Stimulated activated CD8-positive, alpha-beta memory T cell treated with anti-CD3 and anti-CD28 coated beads, Interleukin-15, amount 100 ng/mL, for 24 hours (primary cell): ENCODE data around the gene MPV17L.
"Not testable (repeated sequence)": the region's sequence is repeated elsewhere in the genome, so short reads cannot be mapped to it uniquely, and the experiment has no call there.

Experiments
- DNase-seq: peaks from one replicate; pipeline ENCODE4 v3.0.0-alpha.2; 2020; ENCODE audit warnings: low read depth

MPV17L gene

DNA sequence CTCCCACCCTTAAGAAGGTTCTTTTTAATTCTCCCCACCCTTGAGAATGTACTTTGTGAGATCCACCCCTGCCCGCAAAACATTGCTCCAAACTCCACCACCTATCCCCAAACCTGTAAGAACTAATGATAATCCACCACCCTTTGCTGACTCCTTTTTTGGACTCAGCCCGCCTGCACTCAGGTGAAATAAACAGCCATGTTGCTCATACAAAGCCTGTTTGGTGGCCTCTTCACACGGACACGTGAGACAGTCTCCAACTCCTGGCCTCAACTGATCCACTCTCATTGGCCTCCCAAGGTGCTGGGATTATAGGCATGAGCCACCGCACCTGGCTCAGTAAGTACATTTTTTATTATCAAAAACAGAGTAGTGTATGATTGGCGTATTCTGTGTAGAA is 13.9 kb downstream of the MPV17L start:
- not testable (repeated sequence) for DNase-seq

DNA sequence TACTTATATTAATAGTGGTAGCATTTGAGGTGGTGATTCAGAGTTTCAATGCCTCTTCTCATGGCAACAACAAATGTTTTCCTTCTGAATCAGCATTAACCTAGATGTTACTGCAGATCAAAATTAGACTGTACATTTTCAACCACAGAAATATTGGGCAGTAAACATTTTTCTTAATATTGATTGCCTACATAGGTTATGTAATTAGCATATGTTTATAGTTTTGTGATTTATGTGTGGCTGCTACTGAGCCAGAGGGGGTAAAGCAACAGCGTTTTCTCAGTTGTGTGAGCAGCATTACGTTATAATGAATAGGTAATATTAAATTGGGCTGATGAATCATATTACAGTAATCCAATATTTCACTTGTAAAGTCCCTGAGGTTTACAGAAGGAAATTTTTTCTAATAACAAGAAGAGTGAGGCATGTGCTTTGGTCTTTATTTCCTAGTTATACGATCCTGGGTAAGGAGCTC is 20.0 kb downstream of the MPV17L start:
- DNase-seq, result no peak

DNA sequence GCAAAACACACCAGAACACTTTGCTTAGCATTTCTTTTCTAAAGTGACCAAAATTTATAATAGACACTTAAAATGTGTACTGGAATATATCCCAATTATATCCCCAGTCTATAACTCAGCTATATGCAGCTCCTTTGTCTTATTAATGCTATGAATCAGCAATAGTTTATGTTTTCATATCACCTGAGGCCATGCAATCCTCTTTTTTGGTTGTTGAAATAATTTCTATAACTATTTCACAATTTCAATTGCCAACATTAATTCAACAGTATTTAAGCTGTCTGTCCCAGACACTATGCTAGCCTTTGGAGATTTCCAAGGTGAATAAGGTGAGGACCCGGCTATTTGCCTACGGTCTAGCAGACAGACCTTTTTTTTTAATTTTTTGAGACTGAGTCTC is 21.6 kb downstream of the MPV17L start:
- no peak for DNase-seq

DNA sequence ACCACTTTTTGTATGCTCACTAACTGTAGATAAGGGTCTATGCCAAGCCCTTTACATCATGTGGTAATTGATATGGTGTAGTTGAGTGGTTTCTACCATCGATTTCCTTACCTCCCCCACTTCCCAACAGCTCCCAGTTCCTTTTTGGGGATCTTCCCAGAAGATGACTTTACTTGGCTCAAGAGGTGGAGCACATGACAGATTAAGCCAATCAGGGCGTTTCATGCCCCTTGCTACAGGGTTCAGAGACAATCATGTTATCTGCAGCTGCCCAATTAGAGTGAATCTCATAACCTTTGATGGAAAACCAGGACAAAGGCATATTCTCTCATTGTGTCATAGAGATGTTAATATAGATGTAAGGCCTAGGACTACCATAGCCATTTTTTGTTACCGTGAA is 22.7 kb downstream of the MPV17L start:
- DNase-seq, result no peak

DNA sequence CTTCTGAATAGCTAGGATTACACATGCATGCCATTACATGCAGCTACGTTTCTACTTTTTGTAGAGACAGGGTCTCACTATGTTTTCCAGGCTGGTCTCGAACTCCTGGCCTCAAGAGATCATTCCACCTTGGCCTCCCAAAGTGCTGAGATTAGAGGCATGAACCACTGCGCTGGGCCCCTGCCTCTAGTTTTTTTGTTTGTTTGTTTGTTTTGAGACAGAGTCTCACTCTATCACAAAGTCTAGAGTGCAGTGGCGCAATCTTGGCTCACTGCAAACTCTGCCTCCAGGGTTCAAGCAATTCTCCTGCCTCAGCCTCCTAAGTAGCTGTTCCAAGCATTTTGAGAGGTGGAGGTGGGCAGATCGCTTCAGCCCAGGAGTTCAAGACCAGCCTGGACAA is 26.1 kb downstream of the MPV17L start:
- DNase-seq, result not testable (repeated sequence)

DNA sequence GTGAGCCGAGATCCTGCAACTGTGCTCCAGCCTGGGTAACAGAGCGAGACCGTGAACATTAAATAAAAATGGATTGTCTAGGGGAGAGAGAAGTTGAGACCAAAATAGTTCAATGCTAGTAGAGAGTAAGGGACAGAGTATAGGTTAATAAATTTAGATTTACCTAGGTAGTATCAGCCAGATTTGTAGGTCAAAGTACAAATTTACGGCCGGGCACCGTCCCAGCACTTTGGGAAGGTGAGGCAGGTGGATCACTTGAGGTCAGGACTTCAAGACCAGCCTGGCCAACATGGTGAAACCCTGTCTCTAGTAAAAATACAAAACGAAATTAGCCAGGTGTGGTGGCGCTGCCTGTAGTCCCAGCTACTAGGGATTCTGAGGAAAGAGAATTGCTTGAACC is 26.7 kb downstream of the MPV17L start:
- no peak for DNase-seq

DNA sequence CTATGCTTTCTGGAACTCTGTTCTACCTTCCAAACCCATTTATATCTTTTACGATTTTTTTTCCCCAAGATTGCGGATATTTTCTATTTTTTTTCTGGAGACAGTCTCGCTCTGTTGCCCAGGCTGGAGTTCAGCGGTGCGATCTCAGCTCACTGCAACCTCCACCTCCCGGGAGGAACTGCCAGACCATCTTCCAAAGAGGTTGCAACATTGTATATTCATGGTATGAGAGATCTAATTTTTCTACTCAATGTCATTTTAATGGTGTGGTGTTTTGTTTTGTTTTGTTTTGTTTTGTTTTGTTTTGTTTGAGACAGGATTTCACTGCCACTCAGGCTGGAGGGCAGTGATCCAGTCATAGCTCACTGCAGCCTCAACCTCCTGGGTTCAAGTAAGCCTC is 30.3 kb downstream of the MPV17L start:
- no peak for DNase-seq

DNA sequence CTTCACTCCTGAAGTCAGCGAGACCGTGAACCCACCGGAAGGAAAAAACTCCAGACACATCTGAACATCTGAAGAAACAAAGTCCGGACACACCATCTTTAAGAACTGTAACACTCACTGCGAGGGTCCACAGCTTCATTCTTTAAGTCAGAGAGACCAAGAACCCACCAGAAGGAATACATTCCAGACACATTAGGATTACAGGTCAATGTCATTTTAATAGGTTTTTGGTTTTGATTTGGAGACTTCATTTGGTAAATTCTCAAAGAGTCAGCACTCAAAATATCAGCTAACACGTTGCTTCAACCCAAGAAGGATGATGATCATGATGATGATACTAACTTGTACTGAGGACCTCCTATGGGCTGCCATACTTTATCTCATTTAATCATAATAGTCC is 31.2 kb downstream of the MPV17L start:
- DNase-seq, result no peak

DNA sequence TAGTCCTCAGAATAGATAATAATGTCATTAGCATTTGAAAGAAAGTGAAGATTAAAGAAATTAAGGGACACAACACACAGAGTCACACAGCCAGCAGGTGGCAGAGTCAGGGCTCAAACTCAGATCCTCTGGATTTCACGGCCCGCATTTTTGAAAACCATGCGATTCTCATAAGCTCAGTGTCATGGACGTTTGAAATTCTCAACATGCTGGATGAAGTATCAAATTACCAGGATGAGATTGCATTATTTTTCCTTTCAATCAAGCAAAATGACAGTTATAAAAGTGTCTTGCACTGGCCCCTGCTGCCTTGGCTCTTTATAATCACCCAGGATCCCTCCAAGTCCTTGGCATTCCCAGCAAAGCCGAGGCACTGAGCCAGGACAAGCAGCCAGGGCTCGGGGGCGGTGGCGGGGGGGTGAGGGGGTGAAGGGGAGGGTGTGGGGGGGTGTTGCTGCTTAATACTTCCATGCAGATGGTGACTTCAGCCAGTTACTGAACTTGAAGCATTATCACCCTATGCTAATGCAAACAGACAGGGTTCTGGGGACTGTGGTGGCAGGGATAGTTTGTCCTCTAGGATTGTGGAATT is 32.2 kb downstream of the MPV17L start:
- DNase-seq, result peak; percentile 10

DNA sequence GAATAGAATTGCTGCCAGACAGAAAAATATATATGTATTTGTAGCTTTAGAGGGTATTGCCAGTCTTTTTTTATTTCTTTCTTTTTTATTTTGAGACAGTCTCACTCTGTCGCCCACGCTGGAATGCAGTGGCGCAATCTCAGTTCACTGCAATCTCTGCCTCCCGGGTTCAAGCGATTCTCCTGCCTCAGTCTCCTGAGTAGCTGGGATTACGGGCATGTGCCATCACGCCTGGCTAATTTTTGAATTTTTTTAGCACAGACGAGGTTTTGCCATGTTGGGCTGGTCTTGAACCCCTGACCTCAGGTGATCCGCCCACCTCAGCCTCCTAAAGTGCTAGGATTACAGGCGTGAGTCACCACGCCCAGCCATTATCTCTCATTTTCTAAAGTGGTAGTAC is 35.3 kb downstream of the MPV17L start:
- not testable (repeated sequence) for DNase-seq

DNA sequence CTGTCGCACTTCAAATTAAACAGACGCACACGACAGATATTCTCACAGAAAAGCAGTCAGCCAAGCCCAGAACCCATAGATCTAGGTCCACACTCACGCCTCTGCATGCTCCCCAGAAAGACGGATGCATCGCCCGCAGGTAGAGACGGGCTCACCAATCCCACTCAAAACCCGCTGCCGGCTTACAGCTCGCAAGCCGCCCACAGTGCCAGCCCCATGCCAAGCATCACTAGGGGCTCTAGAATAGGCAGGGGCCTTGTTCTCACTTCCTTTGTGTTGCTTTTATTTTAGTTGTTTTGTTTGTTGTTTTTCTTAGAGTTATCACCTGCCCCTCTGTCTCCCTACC is 38.5 kb downstream of the MPV17L start:
- DNase-seq, result no peak

DNA sequence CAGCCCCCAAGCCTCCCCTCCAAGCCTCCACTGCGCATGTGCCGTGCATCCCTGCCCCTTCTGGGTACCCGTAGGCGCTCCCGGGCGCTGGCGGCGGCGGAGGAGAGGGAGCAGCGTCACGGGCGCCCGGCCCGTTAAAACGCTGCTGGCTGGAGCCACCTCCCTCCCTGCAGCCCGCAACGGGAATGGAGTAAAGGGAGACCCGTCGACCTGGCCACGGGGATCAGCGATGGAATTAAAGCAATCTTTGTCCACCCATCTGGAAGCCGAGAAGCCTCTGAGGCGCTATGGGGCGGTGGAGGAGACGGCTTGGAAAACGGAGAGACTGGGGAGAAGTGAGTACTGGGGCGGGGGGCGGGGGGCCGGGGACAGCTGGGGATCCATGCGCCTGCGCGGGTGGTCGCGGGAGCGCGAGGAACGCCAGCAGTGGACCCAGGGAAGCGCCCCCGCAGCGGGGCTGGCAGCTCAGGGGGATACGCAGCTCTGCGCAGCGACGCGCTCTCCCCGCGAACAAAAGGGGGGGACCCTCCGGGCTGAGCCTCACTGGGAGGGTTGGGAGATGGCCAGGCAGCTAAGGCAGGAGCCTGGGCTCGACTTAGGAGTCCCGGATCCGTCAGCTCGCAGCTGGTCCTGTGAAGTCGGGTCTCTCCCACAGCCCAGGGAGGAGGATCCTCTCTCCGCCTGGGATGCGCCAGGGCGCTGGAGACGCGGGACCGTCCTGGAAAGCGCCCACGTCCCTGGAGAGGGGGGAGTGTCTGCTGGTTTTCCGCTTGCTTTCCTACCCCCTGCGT is 39.1 kb downstream of the MPV17L start, which contains the start of gene BMERB1:
Gene BMERB1 (plus strand): TSS at position 164 of the 791 bp plus-strand sequence. CDS start 66 bp downstream, at position 230.
- DNase-seq, result peak; percentile 41

DNA sequence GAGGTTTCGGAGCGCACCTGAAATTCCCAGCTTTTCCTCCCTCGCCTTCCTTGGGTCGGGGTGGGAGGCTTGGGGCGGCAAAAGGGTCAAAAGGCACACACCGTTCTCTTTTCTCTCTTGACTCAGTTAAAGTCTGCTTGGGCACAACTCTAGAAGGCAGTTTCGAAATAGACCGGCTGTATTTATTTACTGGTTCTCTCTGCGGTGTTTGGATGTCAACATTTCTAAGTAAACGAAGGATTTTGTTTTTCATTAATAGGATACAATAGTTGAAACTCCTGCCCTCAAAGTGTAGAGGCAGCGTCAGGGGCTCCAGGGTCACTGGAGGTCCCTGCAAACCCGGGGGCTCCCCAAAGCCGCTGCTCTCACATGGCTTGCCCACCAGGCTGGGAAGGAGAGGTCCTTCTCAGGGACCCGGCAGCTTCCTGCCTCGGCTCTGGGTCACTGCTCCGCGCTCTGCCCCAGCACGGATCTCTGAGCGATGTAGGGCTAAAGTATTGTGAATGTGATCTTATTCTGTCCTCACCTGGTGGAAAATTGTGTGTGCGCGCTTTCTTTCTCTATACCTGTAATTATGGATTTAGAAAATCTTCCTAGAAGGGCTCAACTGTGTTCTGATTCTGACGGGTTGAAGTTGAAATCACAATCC is 39.8 kb downstream of the MPV17L start:
- DNase-seq, result no peak

DNA sequence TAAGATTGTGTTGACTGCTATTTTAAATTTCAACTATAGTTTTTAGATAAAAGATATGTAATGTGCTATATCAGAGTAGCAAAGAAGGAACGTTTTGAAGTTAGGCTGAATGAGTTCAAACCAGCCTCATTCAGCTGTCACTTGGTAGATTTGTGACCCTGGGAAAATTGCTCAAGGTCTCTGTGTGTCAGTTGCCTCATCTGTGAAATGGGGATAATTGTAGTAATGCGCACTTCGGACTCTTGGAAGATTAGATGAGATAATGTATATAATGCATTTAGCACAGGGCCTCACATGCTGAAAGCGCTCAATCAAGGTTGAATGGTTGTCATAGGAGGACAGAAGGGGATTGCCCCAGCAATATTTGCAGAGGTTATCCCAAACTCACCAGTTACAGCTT is 43.5 kb downstream of the MPV17L start:
- no peak for DNase-seq

DNA sequence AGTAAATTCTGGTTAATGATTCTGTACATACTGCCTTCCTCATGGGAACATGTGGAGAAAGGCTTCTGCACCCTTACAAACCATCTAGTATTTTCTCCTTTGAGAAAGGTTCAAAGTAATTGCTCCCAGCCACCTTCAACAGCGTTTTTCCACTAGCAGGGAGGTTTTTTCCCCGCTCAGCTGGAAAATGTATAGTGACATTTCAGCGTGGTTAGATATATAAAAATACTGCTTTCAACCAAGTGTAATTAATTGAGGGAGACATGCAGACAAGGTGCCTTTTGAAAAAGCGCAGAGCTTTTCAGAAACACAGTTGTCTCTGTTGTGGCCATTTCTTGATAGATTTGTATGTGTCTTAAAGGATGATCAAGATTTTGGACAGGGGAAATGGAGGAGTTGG is 44.0 kb downstream of the MPV17L start:
- no peak for DNase-seq

DNA sequence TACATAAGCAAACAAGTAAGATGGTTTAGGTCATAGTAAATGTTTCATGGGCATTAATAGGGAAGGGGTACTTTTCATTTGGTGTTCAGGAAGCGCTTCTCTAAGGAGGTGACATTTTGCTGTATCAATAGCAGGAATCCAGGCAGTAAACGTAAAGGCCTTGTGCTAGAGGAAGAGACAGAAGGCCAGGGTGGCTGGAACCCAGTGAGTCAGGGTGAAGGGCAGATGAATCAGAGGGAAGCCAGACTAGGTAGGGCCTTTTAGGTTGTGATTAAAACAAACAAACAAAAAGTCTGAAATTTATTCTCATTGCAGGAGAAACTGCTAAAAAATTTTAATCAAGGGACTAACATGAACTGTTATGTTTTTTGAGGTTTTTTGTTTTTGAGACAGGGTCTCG is 45.3 kb downstream of the MPV17L start:
- no peak for DNase-seq

DNA sequence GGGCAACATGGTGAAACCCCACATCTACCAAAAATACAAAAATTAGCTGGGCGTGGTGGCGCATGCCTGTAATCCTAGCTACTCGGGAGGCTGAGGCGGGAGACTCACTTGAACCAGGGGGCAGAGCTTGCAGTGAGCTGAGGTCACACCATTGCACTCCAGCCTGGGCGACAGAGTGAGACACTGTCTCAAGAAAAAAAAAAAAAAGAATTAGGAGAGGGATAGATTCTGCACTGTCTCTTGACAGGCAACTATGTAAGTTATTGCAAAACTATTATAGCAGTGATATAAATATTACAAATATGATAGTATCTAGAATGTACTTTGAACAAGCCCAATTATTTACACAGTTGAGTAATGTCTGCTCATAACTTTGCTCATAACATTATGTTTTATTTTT is 46.6 kb downstream of the MPV17L start:
- DNase-seq, result not testable (repeated sequence)

DNA sequence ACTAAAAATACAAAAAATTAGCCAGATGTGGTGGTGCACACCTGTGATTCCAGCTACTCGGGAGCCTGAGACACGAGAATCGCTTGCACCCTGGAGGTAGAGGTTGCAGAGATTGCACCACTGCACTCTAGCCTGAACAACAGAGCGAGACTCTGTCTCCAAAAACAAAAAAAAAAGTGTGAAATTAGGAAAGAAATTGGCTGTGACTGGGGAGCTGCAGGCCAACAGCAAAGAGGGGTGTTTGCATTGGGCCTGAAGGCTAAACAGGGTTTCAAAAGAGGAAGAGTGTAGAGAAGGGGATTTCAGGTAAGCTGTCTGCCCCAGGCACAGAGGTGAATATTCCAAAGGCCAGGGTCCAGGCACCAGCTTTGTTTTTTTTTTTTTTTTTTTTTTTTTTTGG is 48.2 kb downstream of the MPV17L start:
- DNase-seq, result no peak

DNA sequence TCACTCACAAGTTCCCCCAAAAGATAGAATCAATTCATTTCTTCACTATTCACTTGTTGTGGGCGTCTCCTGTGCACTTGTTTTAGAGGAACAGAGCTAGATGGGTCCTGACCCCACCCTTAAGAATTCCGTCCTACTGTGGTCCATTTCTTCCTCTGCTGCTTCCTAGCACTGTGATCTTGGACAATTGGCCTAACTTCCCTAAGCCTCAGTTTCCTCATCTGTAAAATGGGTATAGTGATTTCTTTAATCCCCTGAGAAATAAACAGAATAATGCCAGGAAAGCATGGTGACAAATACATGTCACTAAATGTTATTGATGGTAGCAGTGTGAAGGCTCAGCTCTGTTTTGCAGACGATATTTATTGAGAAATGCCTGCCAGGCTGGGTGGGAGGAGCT is 48.7 kb downstream of the MPV17L start:
- DNase-seq, result no peak

DNA sequence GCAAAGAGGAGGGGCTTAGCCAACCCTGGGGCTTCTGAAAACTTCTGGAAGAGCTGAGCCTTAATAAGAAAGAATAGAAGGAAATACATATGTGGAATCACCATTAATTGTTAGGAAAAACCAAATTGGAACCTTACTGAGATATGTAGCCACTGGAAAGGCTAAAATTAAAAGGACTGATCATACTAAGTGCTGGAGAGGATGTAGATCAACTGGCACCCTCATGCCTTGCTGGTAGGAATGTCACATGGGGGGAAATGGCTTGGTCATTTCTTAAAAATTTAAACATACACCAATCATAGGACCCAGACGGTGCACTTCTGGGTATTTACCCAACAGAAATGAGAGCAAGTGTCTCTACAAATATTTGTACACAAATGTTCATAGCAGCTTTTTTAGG is 49.9 kb downstream of the MPV17L start:
- no peak for DNase-seq

DNA sequence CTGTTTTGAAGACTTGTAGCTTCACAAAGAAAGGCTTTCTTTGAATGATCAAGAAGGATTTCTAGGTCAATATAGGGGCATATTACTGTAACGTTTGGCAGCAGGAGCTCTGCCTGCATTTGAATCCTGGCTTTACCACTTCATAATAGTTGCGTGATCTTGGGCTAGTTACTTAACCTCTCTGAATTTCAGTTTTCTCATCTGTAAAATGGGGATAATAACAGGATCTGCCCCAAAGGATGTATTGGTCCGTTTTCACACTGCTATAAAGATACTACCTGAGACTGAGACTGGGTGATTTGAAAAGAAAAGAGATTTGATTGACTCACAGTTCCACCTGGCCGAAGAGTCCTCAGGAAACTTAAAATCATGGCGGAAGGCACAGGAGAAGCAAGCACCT is 51.3 kb downstream of the MPV17L start:
- no peak for DNase-seq

DNA sequence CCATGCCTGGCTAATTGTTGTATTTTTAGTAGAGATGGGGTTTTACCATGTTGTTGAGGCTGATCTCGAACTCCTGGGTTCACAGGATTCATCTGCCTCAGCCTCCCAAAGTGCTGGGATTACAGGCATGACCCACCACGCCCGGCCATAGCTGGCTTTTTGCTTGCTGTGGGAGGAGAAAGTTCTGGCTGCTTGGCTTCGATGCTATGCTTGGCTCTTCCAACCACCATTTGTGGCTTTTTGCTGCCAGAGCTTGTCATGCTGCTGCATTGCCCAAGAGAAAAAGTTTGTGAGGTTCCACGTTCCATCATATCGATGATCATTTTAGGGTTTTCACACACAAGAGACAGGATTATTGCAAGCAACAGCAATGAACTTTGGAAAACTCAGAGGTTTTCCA is 55.1 kb downstream of the MPV17L start:
- DNase-seq, result no peak

DNA sequence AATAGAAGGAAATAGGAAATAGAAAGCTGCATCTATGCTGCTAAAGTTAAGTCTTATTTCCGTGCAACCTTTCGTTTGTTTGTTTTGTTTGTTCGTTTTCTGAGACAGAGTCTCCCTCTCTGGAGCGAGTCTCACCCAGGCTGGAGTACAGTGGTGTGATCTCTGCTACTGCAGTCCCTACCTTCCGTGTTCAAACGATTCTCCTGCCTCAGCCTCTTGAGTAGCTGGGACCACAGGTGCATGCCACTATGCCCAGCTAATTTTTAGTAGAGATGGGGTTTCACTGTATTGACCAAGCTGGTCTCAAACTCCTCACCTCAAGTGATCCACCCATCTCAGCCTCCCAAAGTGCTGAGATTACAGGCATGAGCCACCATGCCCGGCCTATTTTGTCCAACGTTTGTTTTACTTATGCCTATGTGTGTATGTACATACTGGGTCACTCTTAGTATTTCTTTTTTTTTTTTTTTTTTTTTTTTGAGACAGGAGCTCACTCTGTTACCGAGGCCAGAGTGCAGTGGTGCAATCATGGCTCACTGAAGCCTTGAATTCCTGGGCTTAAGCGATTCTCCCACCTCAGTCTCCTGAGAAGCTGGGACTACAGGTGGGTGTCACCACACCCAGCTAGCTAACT is 55.7 kb downstream of the MPV17L start:
- DNase-seq, result no peak
